ENCODE data around the gene PRR30.

PRR30 gene

DNA sequence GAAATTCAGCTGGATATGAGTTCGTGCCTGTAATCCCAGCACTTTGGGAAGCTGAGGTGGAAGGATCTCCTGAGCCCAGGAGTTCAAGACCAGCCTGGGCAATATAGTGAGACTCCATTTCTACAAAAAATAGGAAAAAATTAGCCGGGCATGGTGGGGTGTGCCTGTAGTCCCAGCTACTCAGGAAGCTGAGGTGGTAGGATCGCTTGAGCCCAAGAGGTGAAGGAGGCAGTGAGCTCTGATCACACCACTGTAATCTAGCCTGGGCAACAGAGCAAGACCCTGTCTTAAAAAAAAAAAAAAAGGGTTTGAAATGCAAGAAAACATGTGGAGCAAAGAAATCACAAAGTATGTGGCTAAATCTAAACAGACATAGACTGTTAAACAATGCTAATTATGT, 30.1 kb downstream of the PRR30 start:
- TF ChIP-seq, protein P1, sequence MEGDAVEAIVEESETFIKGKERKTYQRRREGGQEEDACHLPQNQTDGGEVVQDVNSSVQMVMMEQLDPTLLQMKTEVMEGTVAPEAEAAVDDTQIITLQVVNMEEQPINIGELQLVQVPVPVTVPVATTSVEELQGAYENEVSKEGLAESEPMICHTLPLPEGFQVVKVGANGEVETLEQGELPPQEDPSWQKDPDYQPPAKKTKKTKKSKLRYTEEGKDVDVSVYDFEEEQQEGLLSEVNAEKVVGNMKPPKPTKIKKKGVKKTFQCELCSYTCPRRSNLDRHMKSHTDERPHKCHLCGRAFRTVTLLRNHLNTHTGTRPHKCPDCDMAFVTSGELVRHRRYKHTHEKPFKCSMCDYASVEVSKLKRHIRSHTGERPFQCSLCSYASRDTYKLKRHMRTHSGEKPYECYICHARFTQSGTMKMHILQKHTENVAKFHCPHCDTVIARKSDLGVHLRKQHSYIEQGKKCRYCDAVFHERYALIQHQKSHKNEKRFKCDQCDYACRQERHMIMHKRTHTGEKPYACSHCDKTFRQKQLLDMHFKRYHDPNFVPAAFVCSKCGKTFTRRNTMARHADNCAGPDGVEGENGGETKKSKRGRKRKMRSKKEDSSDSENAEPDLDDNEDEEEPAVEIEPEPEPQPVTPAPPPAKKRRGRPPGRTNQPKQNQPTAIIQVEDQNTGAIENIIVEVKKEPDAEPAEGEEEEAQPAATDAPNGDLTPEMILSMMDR (IDR thresholded peaks at IDR 0.05; ENCODE audit: extremely low read depth, insufficient read depth, missing control alignments): no peak
- in situ Hi-C loops (cut with MboI; ENCODE audit: low pct_unique_long_range_greater_than_20kb, low sequenced_read_pairs, unreplicated experiment): loop anchor here (10.0 kb wide), 1 partner anchor 176 kb away; the partner anchor contains the start of gene TRIM54

DNA sequence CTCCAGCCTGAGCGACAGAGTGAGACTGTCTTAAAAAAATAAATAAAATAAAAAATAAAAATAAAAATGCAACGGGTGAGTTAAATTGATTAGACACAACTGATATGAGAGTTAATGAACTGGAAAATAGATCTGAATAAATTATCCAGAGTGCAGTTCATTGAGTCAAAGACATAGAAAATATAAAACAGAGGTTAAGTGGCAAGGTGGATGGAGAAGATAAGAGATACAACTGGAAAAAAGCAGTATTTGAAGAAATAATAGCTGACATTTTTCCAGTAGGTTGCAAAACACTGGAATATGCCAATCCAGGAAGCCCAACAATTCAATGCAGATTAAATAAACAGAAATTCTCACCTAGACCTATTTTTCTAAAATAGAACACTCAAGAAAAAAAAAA, 31.0 kb downstream of the PRR30 start:
- no peak for DNase-seq (ENCODE audit: low spot score)
- in situ Hi-C loops (cut with MboI; ENCODE audit: low pct_unique_long_range_greater_than_20kb, low sequenced_read_pairs, unreplicated experiment): loop anchor here (10.0 kb wide), 1 partner anchor 177 kb away; the partner anchor contains the start of gene TRIM54
- TF ChIP-seq, protein P1 (IDR thresholded peaks at IDR 0.05; ENCODE audit: extremely low read depth, insufficient read depth, missing control alignments): no peak

More for the DNA sequence above, 30.1 kb downstream of the PRR30 start:
- DNase-seq (ENCODE audit: low spot score): no peak

DNA sequence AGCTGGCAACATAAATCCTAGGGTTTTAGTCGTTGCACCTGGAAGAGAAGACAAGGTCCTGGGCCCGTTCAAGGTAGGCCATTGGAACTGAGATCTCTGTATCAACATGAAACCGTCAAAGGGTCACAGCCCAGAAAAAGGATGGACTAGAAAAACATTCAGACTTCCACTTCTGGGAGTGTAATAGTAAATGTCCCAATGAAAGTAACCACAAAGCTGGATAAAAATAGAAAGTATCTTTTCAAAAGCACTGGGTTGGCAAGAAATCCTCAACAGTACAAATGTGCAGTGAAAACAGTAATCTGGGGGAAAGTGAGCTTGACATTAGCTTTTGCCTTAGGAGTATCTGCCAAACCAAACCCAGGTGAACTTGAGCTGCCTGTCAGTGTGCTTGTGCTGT, 33.2 kb downstream of the PRR30 start:
- TF ChIP-seq, protein P1 (IDR thresholded peaks at IDR 0.05; ENCODE audit: extremely low read depth, insufficient read depth, missing control alignments): no peak
- DNase-seq (ENCODE audit: low spot score): no peak
- in situ Hi-C loops (cut with MboI; ENCODE audit: low pct_unique_long_range_greater_than_20kb, low sequenced_read_pairs, unreplicated experiment): loop anchor here (10.0 kb wide), 1 partner anchor 179 kb away; the partner anchor contains the start of gene TRIM54

- in situ Hi-C loops (cut with MboI; ENCODE audit: low pct_unique_long_range_greater_than_20kb, low sequenced_read_pairs, unreplicated experiment): loop anchor here (10.0 kb wide), 1 partner anchor 182 kb away; the partner anchor contains the start of gene TRIM54
- TF ChIP-seq, protein P1 (IDR thresholded peaks at IDR 0.05; ENCODE audit: extremely low read depth, insufficient read depth, missing control alignments): no peak
- no peak for DNase-seq (ENCODE audit: low spot score)
Measured at GRCh38 chr2:27102329-27102728, 36.9 kb downstream of the PRR30 start.

DNA sequence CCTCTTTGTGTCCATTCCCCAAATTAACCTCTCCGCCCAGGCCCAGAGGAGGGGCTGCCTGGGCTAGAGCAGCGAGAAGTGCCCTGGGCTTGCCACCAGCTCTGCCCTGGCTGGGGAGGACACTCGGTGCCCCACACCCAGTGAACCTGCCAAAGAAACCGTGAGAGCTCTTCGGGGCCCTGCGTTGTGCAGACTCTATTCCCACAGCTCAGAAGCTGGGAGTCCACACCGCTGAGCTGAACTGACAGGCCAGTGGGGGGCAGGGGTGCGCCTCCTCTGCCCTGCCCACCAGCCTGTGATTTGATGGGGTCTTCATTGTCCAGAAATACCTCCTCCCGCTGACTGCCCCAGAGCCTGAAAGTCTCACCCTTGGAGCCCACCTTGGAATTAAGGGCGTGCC, 39.2 kb downstream of the PRR30 start:
- TF ChIP-seq, protein P1 (IDR thresholded peaks at IDR 0.05; ENCODE audit: extremely low read depth, insufficient read depth, missing control alignments): no peak
- no peak for DNase-seq (ENCODE audit: low spot score)
- in situ Hi-C loops (cut with MboI; ENCODE audit: low pct_unique_long_range_greater_than_20kb, low sequenced_read_pairs, unreplicated experiment): loop anchor here (10.0 kb wide), 1 partner anchor 185 kb away; the partner anchor contains the start of gene TRIM54

DNA sequence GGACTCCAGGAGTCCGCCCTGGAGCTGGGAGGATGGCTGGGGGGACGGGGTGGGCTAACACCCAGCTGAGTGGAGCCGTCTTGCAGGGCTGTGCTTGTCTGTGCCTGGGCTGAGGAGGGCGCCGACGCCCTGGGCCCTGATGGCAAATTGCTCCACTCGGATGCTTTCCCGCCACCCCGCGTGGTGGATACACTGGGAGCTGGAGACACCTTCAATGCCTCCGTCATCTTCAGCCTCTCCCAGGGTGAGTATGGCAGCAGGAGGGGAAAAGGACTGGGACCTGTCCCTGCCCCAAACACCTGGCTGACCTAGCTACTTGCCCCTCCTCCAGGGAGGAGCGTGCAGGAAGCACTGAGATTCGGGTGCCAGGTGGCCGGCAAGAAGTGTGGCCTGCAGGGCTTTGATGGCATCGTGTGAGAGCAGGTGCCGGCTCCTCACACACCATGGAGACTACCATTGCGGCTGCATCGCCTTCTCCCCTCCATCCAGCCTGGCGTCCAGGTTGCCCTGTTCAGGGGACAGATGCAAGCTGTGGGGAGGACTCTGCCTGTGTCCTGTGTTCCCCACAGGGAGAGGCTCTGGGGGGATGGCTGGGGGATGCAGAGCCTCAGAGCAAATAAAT, 39.8 kb downstream of the PRR30 start:
- in situ Hi-C loops (cut with MboI; ENCODE audit: low pct_unique_long_range_greater_than_20kb, low sequenced_read_pairs, unreplicated experiment): no loop called here
- no peak for DNase-seq (ENCODE audit: low spot score)
- TF ChIP-seq, protein P1 (IDR thresholded peaks at IDR 0.05; ENCODE audit: extremely low read depth, insufficient read depth, missing control alignments): no peak

Data from GM13977 (cell line).